GM21447 (cell line): ENCODE data around the gene DNPEP.
"Not testable (repeated sequence)": the region's sequence is repeated elsewhere in the genome, so short reads cannot be mapped to it uniquely, and the experiment has no call there.

Experiments
- ATAC-seq: cut with Tn5 transposase; IDR thresholded peaks from one replicate; pipeline ENCODE4 v1.9.1; 2021; ENCODE audit not compliant: unreplicated experiment

DNPEP gene

DNA sequence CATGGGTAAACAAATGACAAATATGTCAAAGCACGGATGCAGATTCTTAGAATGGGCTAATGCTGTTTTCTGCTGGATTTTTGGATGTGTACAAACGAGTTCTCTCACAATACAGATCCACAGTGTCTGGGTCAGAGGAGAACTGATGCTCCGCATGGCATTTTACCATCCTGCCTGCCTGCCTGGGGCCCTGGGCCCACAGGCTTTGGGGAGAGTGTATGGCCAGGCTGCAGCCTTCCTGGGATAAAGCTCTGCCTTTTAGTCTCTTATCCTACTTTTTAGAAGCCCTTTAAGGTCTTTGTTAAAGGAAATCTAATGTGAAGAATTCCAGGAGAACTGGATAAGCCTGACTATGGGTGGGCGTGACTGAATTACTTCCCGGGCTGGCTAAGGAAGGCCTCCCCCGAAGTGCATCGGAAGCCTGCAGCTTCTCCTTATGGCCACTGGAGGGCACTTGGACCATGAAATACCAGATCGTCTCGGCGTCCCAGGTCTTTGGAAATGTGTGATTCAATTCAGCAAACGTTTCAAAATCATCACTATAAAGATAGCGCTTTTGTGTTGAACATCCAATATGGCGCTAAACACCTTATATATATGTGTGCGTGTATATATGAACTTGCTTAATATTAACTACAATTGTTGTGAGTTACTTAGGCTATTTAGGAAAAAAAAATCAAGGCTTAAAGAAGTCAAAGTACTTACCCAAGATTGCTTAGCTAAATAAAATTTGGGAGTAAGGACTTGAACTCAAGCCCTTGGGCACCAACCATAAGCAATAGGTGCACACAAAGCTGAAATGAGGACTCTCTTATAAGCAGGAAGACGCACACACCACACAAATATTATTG lies 15.2 kb upstream of the DNPEP start:
- peak; percentile 75 for ATAC-seq

DNA sequence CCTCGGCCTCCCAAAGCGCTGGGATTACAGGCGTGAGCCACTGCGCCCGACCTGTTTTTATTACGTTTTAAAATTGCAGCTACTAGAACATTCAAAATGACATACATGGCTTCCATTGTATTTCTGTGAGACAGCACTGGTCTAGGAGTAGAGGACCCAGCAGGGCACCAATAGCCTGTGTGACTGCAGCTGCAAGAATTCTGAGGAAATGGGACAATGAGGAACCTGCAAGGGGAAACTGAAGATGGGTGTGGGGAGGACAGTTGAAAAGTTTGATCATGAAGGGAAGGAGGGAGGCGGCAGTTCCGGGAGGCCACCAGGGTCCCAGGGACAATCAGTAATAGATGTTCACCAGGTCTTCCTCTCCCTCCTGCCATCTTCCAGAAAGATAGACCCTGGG lies 13.9 kb upstream of the DNPEP start:
- ATAC-seq: no peak

DNA sequence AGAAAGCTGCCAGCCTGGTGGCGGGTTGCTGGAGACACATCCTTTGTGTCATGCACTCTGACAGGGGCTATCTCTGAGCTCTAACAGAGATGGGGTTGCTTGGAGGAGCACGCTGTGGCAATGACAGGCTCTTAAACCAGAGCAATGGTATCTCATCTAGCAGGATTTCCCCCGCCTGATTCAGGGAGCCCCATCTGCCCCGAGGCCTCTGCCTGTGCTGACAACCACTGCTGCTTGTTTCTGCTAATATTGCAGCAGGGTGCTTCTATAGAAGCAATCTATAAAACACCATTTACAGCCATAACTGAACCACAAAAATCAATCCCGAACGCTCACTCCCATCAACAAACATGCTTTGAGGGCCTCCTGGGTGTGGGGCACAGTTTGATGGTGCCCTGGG lies 12.8 kb upstream of the DNPEP start:
- ATAC-seq: no peak

DNA sequence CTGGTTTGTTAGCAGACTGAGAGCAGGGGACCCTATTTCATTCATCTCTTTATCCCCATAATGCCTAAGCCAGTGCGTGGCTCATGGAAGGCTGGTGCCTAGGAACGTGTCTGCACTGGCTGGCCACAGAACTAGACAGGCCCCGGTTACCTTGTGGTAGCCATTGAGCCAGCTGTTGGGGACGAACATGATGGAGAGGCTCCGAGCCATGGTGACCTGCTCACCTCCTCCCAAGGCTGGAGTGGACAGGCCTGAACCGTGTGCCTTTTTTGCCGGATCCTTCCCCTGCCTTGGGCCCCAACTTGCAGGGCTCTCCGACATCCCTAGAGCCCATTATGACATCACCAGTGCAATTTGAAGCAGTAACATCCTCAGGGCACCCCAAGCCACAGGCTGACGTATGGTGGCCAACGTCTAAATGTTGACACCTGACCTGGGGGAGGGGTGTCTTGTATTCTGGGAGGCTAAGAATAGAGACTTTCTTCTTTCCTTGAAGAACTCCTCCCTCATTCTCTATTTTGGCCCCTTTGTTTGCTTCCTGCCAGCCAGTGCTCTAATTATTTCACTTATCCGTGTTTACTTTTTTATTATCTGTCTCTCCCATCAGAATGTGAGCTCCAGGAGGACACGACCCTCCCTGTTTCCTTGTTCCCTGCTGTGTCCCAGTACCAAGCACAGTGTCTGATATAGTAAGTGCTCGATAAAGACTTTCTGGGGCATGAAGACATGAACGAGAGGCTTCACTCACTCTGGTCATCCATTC lies 12.2 kb upstream of the DNPEP start:
- ATAC-seq: no peak

DNA sequence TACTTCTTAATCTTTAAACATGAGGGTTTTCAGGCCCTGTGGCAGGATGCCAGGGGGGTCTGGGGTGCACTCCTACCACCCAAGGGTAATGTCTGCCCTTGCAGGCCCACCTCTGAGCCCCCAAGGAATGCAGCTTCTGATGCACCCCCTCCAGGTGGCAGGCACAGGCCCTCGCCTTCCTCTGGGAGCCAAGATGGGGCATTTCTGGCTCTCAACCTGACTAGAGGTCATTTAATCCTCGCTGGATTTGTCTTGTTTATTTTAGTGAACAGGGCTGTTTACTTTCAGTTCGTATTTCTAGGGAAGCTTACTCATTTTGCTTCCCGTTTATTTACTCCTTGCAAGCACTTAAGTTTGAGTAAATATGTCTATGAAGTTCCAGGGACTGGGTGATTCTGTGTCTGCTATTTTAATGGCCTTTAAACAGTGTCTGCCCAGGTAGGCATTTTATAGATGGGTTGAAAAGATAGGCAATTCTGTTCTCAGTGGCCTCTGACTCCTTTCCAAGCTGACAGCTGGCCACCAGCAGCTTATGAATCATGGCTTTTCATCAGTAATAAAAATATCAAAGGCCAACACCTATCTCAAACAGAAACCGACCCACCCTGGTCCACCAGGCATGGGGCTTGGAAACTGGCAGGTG lies 11.1 kb upstream of the DNPEP start:
- ATAC-seq: no peak

DNA sequence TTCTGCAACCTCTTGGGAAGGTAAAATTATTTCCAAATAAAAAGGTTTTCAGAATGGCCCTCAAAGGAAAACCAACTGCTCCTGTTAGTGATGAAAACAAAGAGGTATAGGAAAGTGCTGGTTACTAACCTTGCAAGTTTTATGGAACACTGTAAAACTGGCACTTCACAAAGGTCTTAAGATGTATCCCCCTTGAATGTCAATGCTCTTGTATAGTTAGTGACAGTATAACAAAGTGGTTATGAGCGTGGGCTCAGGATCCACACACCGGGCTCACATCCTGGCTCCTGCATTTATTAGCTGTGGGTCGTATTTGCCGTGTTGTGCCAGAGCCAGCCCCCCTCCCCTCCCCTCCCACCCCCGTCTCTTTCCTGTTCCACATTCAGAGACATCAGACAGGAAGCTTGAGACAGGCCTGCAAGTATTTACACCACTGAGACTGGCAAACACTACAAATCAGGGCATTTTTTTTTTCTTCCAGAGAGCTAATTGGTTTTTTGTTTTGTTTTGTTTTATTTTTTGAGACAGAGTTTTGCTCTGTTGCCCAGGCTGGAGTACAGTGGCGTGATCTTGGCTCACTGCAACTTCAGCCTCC lies 9.2 kb upstream of the DNPEP start:
- ATAC-seq: no peak

DNA sequence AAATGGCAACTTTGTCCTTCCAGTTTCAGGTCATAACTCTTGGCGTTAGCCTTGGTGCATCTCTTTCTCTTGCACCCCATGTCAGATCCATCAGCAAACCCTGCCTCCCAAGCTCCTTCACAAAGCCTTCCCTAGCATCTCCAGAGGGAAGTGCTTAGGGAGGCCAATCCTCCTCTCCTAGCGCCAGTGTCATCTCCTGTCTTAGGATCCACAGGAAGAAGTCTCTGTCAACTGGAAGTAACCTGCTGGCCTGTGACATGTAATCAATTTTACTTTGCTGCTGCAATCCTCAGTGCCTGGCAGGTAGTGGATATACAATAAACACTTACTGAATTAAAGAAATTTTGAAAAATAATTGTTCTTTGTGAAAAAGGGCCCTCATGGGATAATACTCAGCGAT lies 7.9 kb upstream of the DNPEP start:
- no peak for ATAC-seq

DNA sequence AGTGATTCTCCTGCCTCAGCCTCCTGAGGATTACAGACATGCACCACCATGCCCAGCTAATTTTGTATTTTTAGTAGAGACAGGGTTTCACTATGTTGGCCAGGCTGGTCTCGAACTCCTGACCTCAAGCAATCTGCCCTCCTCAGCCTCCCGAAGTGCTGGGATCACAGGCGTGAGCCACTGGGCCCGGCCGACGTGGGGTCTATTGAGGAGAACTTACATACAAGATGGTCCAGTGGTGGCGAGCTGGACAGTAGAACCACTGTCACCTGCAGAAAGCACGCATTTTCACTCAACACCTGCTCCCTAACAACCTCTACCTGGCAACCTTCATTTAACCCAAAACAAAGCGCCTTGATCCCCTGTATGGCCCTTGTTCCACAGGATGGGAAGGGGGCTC lies 7.3 kb upstream of the DNPEP start:
- not testable (repeated sequence) for ATAC-seq

DNA sequence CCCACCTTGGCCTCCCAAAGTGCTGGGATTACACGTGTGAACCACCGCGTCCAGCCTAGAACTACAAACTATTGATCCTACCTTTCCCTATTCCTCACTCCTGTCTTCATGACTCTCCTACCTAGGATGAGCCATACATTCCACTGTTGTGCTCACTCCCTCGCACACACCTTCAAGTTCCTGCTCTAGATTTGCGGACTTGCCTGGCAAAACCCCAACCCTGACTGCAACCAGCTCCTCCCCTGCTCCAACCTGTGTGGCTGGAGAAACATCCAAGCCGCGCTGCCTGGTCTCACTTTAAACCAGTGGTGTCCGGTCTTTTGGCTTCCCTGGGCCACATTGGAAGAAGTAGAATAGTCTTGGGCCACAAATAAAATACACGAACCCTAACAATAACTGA lies 5.0 kb upstream of the DNPEP start:
- ATAC-seq: no peak

DNA sequence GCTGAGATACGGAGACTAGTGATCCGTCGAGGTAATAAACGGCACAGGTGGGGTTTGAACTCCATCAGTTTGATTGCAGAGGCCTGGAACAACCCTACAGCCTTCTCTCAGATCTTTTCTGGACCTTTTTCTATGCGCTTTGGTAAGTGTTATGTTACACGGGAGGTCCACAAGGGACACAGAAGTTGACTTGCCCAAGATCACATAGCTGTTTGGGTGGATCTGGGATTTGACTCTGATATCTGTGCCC lies 1.1 kb upstream of the DNPEP start:
- no peak for ATAC-seq

DNA sequence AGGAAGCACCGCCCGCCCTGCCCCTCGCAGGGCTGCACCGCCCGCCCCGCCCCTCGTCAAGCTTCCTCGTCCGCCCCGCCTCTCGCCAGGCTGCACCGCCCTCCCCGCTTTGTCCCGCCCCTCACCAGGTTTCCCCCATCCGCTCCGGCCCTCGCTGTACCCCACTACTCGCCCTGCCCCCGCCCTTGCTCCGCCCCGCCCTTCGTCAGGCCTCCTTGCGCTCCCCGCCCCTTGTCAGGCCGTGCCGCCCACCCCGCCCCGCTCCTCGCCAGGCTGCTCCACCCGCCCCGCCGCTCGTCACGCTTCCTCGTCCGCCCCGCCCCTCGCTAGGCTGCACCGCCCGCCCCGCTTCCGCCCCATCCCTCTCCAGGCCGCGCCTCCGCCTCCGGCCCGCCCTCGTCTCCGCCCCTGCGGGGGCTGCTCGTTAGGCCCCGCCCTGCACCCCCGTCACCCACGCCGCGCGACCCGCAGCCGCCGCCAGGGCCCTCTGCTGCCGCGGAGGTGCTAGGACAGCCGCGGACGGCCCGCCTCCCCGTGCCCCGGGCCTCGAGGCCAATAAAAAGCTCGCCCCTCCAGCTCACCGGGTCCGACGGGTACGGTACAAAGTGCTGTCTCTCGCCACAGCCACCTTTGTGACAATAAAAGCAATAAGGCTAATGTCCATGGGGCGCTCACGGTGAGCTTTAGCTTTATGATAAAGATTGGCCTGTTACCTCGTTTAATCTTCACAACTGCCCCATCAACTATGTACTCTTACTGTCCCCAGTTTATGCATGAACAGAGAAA lies 602 bp upstream of the DNPEP start:
- peak; percentile 65 for ATAC-seq

DNA sequence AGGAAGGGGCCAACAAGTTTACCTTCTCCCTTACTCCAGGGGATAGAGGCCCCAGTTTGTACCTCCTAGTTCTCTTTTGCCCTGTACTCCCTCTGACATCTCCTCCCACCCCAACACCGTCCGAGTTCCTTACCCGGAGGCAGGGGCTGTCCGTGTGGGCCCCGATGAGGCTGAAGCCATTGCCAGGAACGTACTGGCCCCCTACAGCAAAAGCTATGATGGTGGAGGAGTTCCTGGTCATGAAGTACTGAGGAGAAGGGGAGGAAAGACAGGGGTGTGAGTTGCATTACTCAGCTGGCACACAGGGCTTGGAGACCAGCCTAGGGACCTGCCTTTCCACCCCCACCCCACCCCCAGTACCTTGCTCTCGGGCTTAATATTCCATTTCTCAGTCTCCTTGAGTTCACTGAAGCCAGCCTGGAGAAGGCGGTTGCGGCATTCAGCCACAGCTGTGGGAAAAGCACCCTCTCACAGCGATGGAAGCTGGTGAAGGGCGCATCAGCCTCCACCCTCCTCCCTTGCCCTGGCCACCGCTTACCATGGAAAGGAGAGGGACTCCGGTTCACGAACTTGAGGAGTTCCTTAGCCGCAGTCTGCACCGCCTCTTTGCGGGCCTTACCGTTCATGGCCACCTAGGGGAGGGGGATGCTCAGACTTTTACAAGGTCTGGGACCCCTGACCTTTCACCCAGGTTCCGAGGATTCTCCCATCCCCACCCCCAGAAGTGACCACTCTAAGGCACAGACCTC lies 1.0 kb downstream of the DNPEP start:
- no peak for ATAC-seq

DNA sequence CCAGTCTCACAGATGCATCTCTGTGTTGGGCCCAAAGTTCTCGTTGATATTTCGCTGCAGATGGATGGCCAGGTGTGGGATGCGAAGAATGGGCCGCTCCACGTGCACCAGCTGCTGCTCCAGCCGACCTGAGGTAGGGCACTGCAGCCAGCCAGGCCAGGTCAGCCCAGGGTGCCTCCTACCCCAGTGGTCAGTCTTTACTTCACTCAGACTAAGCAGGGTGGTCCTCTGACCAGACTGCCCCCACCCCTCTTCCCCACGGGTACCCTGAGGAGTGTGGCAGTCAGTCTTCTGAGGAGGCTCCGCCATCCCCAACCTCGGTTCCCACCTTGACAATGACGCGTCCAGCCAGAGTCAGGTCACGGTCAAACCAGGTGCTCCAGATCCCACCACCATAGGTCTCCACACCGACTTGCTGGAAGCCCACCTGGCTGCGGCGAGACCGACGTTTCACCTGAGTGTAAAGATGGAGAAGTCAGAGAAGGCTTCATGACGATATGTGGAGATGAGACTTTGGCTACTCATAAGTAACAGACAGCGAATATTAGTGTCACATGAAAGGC lies 1.7 kb downstream of the DNPEP start:
- ATAC-seq: no peak

DNA sequence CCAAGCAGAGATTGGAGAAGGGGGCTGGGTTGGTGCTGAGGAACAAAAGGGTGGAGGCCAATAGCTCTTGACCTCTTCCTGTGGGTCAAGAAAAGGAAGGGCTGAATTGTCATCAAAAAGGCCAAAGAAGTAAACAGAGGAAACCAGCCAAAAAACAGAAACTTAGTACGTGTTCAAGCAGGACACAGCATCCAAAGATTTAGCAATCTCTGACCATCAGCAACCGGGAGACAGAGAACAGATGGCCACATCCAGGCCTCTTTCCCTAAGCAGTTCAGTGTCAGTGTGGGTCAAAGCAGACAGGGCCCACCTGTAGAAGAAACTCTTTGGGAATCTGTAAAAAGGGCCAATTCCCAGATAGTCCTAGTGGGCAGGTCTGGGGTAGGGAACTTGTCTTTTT lies 2.9 kb downstream of the DNPEP start:
- ATAC-seq: no peak

DNA sequence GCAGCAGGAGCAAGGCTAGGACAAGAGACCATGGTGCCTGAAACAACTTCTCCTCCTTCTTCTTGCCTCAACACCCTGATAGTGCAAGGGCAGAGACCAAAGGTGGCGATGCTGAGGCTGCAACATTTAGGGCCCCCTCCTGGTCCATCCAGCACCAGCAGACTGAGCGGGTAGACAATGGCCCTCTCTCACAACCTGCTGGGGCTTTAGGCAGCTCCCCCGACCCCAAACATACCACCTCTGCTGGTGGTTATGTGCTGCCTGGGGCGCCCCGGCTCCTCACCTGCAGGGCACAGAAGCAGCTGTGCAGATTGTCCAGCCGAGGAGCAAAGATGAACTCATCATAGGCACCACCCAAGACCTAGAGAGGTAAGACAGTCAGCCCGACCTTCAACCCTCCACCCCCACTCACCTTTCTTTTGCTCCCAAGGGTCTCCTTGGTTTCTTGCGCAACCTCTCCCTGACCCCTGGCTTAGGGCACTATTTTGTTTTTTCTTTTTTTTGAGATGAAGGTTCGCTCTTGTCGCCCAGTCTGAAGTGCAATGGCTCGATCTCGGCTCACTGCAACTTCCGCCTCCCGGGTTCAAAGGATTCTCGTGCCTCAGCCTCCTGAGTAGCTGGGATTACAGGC lies 3.5 kb downstream of the DNPEP start:
- ATAC-seq: no peak

DNA sequence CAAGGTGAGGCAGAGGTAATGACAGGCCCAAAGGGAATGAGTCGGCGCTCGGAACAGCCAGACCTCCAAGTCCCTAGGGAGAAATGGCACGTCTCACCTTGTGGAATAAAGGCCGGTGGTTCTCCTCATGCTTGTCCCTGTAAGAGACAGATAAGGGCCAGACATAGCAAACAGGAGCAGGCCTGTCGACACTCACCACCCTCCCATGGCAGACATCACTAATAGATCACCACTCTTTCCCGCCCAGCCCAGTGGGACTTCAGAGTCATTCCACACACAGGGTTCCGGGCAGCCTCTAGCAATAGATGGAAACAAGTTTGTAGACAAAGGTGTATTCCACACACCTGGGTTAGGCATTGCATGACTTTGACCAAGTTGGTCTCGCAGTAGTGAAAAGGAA lies 6.3 kb downstream of the DNPEP start:
- no peak for ATAC-seq

DNA sequence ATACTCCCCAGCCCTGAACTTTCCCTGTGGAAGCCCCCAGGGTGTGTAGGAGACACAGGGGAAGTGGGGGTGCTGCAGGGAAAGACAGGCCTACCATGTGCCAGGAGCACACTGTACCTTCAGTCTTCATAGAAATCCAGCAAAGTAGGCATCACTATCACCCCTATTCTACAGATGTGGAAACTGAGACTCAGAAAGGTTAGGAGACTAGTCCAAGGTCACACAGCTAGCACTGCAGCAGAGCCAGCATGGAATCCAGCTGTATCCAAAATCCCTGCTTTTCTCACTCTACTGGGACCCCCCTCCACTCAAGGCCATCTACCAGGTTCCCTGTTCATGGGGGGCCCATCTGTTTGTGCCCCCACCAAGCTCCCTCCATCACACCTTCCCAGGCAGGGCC lies 6.8 kb downstream of the DNPEP start:
- ATAC-seq: no peak

DNA sequence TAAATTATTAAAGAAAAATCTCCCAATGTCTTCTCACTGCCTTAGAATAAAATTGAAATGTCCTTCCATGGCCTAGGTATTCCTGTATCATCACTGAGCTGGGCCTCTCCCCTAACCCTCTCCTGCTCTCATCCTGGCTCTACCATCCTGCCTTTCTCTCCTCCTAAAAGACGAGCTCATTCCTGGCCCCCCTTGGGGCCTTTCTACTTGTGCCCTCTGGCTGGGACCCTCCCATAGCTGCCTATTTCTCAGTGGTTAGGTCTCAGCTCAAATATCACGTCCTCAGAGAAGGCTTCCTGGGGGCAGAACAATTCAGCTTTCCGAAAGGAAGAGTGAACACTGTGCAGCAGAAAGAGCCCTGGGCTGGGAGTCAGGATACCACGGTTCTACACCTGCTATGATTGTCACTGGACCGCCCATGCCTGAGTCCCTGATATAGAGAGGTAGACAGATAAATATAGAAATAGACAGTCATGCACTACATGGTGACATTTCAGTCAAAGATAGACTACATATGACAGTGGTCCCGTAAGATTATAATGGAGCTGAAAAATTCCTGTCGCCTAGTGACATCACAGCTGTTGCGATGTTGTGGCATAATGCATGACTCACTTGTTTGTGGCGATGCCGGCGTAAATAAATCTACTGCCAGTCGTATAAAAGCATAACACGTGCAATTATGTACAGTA lies 9.4 kb downstream of the DNPEP start:
- no peak for ATAC-seq

DNA sequence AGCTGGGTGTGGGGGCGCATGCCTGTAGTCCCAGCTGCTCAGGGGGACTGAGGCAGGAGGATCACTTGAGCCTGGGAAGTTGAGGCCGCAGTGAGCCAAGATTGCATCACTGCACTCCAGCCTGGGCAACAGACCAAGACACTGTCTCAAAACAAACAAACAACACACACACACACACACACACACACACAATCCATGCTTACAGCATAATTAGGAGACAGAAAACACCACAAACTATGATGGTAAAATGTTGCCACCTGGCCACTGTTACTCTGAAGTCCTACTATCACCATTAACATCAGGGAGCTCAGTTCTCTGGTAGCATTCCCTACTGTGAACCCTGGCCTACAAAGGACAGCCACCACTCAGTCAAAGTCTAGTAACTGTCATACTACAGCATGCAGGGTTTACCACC lies 18.3 kb downstream of the DNPEP start:
- ATAC-seq: no peak
